Lower leg skin (tissue), 3 donors: ENCODE results near the gene UPK3A.

Source experiments
- POLR2A ChIP-seq, 2 donors: fragments of 450-650 bp; IDR thresholded peaks; one replicate each; pipeline ENCODE4 v1.6.1; 2016 to 2017; ENCODE audit warnings: antibody characterized with exemption in 2 of 2, mild to moderate bottlenecking in 1 of 2, moderate library complexity in 1 of 2
- TF ChIP-seq, protein P1 (sequence below), 3 donors: fragments of 450-650 bp; IDR thresholded peaks; one replicate each; pipeline ENCODE4 v1.5.1; 2016; ENCODE audit warnings: antibody characterized with exemption in 3 of 3, mild to moderate bottlenecking in 3 of 3, moderate library complexity in 2 of 3

DNA sequence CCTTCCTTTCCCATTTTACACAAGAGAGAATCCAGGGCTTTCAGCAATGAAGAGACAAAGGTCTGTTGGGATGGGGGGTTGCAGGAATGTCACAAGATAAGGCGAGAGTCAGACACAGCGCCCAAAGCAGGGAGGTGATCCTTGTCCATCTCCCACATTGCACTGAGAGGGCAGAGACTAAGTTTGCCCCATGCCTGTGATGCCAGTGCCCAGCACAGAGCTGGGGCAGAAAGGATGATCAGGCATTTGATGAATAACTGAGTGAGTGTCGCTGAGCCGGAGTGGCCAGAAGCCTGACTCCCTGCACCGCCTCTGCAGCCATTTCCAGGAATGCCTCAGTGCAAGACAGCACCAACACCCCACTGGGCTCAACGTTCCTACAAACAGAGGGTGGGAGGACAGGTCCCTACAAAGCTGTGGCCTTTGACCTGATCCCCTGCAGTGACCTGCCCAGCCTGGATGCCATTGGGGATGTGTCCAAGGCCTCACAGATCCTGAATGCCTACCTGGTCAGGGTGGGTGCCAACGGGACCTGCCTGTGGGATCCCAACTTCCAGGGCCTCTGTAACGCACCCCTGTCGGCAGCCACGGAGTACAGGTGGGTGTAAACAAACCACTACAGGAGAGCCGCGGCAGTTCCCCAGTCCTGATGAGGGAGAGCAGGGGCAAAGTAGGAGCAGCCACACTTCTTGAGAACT, 2.3 kb downstream of the UPK3A start:
- TF ChIP-seq, protein P1, sequence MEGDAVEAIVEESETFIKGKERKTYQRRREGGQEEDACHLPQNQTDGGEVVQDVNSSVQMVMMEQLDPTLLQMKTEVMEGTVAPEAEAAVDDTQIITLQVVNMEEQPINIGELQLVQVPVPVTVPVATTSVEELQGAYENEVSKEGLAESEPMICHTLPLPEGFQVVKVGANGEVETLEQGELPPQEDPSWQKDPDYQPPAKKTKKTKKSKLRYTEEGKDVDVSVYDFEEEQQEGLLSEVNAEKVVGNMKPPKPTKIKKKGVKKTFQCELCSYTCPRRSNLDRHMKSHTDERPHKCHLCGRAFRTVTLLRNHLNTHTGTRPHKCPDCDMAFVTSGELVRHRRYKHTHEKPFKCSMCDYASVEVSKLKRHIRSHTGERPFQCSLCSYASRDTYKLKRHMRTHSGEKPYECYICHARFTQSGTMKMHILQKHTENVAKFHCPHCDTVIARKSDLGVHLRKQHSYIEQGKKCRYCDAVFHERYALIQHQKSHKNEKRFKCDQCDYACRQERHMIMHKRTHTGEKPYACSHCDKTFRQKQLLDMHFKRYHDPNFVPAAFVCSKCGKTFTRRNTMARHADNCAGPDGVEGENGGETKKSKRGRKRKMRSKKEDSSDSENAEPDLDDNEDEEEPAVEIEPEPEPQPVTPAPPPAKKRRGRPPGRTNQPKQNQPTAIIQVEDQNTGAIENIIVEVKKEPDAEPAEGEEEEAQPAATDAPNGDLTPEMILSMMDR (IDR thresholded peaks at IDR 0.05): no peak
- TF ChIP-seq POLR2A (IDR thresholded peaks at IDR 0.05): no peak
